ENCODE results near the gene RNF220.

Gene RNF220

DNA sequence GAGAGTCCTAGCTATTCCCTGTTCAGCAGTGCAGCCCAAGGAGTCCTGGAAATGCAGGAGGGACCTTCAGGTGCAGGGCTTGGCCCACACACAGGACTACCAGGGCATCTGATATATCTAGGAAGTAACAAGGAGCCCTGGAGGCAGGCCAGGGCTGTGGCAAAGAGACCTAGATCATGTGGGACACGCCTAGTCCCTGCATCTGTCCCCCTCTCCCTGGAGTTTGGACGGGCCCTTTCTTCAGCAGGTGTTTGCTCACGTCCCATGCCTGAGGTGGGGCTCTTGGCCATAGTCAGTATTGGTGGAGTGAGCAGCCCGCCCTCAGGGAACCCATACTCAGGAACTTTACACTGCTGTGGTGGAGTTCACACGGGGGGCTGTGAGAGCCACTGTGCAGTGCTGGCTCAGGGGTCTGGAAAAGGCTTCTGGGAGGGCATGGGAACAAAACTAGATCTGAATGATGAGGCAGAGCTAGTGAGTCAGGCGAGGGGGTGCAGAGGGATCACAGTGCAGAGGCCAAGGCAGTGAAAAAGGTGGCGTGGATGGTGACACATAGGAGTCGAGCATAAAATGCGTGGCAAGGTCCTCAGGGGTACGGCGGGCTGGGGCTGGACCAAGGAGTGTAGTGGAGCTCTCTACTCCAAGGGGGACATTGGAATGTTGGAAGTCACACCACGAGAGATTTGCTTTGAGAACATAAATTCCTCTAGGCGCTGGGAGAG lies 243.6 kb downstream of the RNF220 start:
- no peak overlapping the region for H3K4me2 ChIP-seq (ENCODE audit: low read length)
- peaks cover 6% of the 10 kb centered on the region; the same call in 1 of the 2 replicates for H3F3A ChIP-seq (ENCODE audit: control insufficient read depth, insufficient read depth)
- H3K9me2 ChIP-seq (replicated peaks; ENCODE audit: control insufficient read depth, low read length) = no peaks in the 10 kb centered on the region
- TF ChIP-seq, protein P1, sequence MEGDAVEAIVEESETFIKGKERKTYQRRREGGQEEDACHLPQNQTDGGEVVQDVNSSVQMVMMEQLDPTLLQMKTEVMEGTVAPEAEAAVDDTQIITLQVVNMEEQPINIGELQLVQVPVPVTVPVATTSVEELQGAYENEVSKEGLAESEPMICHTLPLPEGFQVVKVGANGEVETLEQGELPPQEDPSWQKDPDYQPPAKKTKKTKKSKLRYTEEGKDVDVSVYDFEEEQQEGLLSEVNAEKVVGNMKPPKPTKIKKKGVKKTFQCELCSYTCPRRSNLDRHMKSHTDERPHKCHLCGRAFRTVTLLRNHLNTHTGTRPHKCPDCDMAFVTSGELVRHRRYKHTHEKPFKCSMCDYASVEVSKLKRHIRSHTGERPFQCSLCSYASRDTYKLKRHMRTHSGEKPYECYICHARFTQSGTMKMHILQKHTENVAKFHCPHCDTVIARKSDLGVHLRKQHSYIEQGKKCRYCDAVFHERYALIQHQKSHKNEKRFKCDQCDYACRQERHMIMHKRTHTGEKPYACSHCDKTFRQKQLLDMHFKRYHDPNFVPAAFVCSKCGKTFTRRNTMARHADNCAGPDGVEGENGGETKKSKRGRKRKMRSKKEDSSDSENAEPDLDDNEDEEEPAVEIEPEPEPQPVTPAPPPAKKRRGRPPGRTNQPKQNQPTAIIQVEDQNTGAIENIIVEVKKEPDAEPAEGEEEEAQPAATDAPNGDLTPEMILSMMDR (IDR thresholded peaks at IDR 0.05; ENCODE audit: low read depth, low read length, poor library complexity, severe bottlenecking) = no peak
- TF ChIP-seq EZH2phosphoT487 (IDR thresholded peaks at IDR 0.05; ENCODE audit: borderline replicate concordance, low read length) = no peak
- no peaks in the 10 kb centered on the region for H3K79me2 ChIP-seq (ENCODE audit: control insufficient read depth, low read length)
- H3K27me3 ChIP-seq (ENCODE audit: control insufficient read depth, low read length) = no peaks in the 10 kb centered on the region
- H4K20me1 ChIP-seq (ENCODE audit: control insufficient read depth, insufficient read depth, low read depth, low read length) = 0 out of 2 replicates have a peak, but pooled peaks cover 3% of the 10 kb centered on the region
- H3K36me3 ChIP-seq (ENCODE audit: control insufficient read depth, low read length) = peaks cover 70% of the 10 kb centered on the region
- no peaks in the 10 kb centered on the region for H3K4me1 ChIP-seq (ENCODE audit: control insufficient read depth, low read length)
- no peak overlapping the region for H3K27ac ChIP-seq (ENCODE audit: low read depth, low read length)
- no peak overlapping the region for H3K4me3 ChIP-seq (ENCODE audit: low read length)
- H3K9me3 ChIP-seq (ENCODE audit: control insufficient read depth, insufficient read depth, low read length) = no peaks in the 10 kb centered on the region

DNA sequence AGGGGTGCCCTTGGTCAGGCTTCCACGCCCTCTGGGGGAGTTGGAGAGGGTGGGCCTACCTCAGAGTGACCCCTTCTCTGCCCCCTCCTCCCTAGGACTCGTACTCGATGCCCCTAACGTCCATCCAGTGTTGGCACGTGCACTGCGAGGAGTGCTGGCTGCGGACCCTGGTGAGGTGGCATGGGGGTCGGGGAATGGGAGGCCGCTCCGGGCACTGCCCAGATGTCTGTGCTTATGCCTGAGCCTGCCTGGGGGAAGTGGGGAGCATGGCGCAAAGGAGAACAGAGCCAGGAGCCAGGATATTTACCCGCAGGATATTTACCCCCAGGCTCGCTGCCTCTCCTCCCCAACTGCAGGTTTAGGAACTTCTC lies 244.7 kb downstream of the RNF220 start:
- TF ChIP-seq, protein P1 (IDR thresholded peaks at IDR 0.05; ENCODE audit: low read depth, low read length, poor library complexity, severe bottlenecking) = no peak
- no peak for TF ChIP-seq EZH2phosphoT487 (IDR thresholded peaks at IDR 0.05; ENCODE audit: borderline replicate concordance, low read length)
- Histone ChIP-seq H3F3A (ENCODE audit: control insufficient read depth, insufficient read depth) (peaks cover 6% of the 10 kb centered on the region; the same call in 1 of the 2 replicates), H3K27ac (ENCODE audit: low read depth, low read length) (no peak overlapping the region), H3K9me2 (replicated peaks; ENCODE audit: control insufficient read depth, low read length) (no peaks in the 10 kb centered on the region), H4K20me1 (ENCODE audit: control insufficient read depth, insufficient read depth, low read depth, low read length) (0 out of 2 replicates have a peak, but pooled peaks cover 3% of the 10 kb centered on the region), H3K4me2 (ENCODE audit: low read length) (no peak overlapping the region), H3K36me3 (ENCODE audit: control insufficient read depth, low read length) (peaks cover 59% of the 10 kb centered on the region), H3K4me3 (ENCODE audit: low read length) (no peak overlapping the region), H3K79me2 (ENCODE audit: control insufficient read depth, low read length) (no peaks in the 10 kb centered on the region), H3K27me3 (ENCODE audit: control insufficient read depth, low read length) (no peaks in the 10 kb centered on the region), H3K9me3 (ENCODE audit: control insufficient read depth, insufficient read depth, low read length) (no peaks in the 10 kb centered on the region), H3K4me1 (ENCODE audit: control insufficient read depth, low read length) (no peaks in the 10 kb centered on the region)

DNA sequence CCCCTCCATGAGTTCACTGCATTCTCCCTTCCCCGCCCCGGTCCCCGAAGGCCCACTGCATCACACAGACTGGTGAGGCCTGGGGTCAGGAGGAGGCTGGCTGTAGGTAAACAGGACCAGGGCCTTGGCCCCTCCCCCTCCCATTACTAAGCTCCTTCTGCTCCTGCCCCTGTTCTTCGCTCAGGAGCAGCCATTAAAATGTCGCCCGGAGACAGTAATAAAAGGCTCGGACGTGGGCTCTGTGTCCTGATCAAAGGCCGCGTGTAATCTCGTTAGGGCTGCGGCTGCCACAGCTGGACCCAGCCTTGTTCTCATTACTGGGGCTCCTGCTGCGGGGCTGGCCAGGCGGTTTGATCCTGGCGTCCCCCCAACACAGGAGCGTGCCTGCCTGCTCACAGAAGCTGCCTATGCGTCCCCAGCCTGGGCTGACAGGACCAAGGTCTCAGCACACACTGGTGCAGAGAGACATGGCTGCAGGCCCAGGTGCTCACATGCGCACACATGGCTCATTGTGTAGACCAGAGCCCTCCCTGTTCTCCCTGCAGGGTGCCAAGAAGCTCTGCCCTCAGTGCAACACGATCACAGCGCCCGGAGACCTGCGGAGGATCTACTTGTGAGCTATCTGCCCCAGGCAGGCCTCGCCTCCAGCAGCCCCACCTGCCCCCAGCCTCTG lies 245.2 kb downstream of the RNF220 start:
- H3K4me2 ChIP-seq (ENCODE audit: low read length) = no peak overlapping the region
- no peaks in the 10 kb centered on the region for H3K27me3 ChIP-seq (ENCODE audit: control insufficient read depth, low read length)
- H3K4me3 ChIP-seq (ENCODE audit: low read length) = no peak overlapping the region
- H3K4me1 ChIP-seq (ENCODE audit: control insufficient read depth, low read length) = no peaks in the 10 kb centered on the region
- H3K9me3 ChIP-seq (ENCODE audit: control insufficient read depth, insufficient read depth, low read length) = no peaks in the 10 kb centered on the region
- H3K36me3 ChIP-seq (ENCODE audit: control insufficient read depth, low read length) = peaks cover 54% of the 10 kb centered on the region
- H4K20me1 ChIP-seq (ENCODE audit: control insufficient read depth, insufficient read depth, low read depth, low read length) = 0 out of 2 replicates have a peak, but pooled peaks cover 3% of the 10 kb centered on the region
- peaks cover 6% of the 10 kb centered on the region; the same call in 1 of the 2 replicates for H3F3A ChIP-seq (ENCODE audit: control insufficient read depth, insufficient read depth)
- no peaks in the 10 kb centered on the region for H3K79me2 ChIP-seq (ENCODE audit: control insufficient read depth, low read length)
- TF ChIP-seq EZH2phosphoT487 (IDR thresholded peaks at IDR 0.05; ENCODE audit: borderline replicate concordance, low read length) = no peak
- TF ChIP-seq, protein P1 (IDR thresholded peaks at IDR 0.05; ENCODE audit: low read depth, low read length, poor library complexity, severe bottlenecking) = no peak
- H3K27ac ChIP-seq (ENCODE audit: low read depth, low read length) = no peak overlapping the region
- H3K9me2 ChIP-seq (replicated peaks; ENCODE audit: control insufficient read depth, low read length) = no peaks in the 10 kb centered on the region
